CD4-positive, CD25-positive, alpha-beta regulatory T cell (primary cell): ENCODE measurements around the gene YPEL4. TPM values are rescaled to one million over a fixed set of nuclear protein-coding genes. Genes with fewer than 3 reads are reported as not detected.

Source experiments
- ATAC-seq, 2 donors: fragments of 150-1000 bp; cut with Tn5 transposase; one replicate each; pipeline ENCODE4 v1.10.0; 2021; ENCODE audit warnings: low read depth in 2 of 2, moderate number of reproducible peaks in 2 of 2, moderate library complexity in 1 of 2
- DNase-seq, 3 donors: peaks; one replicate each; pipeline versions ENCODE4 v3.0.0 to v3.0.0-alpha.2; 2012 to 2022; ENCODE audit warnings: mixed read lengths in 1 of 3
- H3K27ac ChIP-seq: one replicate; pipeline ENCODE4 v1.7.0; 2013; ENCODE audit warnings: mild to moderate bottlenecking, low read length; ENCODE audit not compliant: insufficient read depth, poor library complexity, severe bottlenecking
- H3K27me3 ChIP-seq: one replicate; pipeline ENCODE4 v1.7.0; 2013; ENCODE audit warnings: low read length; ENCODE audit not compliant: control insufficient read depth, insufficient read depth
- H3K36me3 ChIP-seq: one replicate; pipeline ENCODE4 v1.7.0; 2013; ENCODE audit warnings: mild to moderate bottlenecking, low read length, moderate library complexity; ENCODE audit not compliant: control insufficient read depth, insufficient read depth
- H3K4me1 ChIP-seq: 2 replicates; pipeline ENCODE4 v1.7.0; 2013; ENCODE audit warnings: mild to moderate bottlenecking, low read length; ENCODE audit not compliant: insufficient read depth, control insufficient read depth, poor library complexity, severe bottlenecking
- H3K4me3 ChIP-seq: one replicate; pipeline ENCODE4 v1.7.0; 2013; ENCODE audit warnings: low read depth, mild to moderate bottlenecking, low read length, moderate library complexity
- H3K9me3 ChIP-seq, 2 experiments: 1 replicate in 1 of 2; 2 replicates in 1 of 2; pipeline ENCODE4 v1.7.0; 2013; ENCODE audit warnings: low read length in 2 of 2, mild to moderate bottlenecking in 1 of 2, moderate library complexity in 1 of 2; ENCODE audit not compliant: control insufficient read depth in 2 of 2
- H3K27ac Mint-ChIP-seq, 3 donors: one replicate each; pipeline ENCODE4 v1.8.0; 2020 to 2022; ENCODE audit warnings: mild to moderate bottlenecking in 3 of 3, mixed read lengths in 3 of 3, moderate library complexity in 2 of 3
- H3K27me3 Mint-ChIP-seq: one replicate; pipeline ENCODE4 v1.8.0; 2022; ENCODE audit warnings: mild to moderate bottlenecking, mixed read lengths
- H3K36me3 Mint-ChIP-seq: one replicate; pipeline ENCODE4 v1.8.0; 2020; ENCODE audit warnings: mixed read lengths
- H3K4me1 Mint-ChIP-seq, 4 donors: one replicate each; pipeline ENCODE4 v1.8.0; 2020 to 2022; ENCODE audit warnings: mixed read lengths in 4 of 4, mild to moderate bottlenecking in 1 of 4
- H3K4me3 Mint-ChIP-seq, 4 donors: one replicate each; pipeline ENCODE4 v1.8.0; 2020 to 2022; ENCODE audit warnings: mild to moderate bottlenecking in 4 of 4, mixed read lengths in 4 of 4, moderate library complexity in 3 of 4
- H3K9me3 Mint-ChIP-seq, 7 donors: one replicate each; pipeline ENCODE4 v1.8.0; 2020 to 2022; ENCODE audit warnings: mixed read lengths in 7 of 7, mild to moderate bottlenecking in 3 of 7, moderate library complexity in 2 of 7
- polyA plus RNA-seq, 4 donors: library from polyadenylated mRNA; unstranded; fragments of 300-500 nt; fragmentation: Illumina TruSeq; gene quantifications; one replicate each; pipeline ENCODE4 v1.2.3, GENCODE V29; 2021
- total RNA-seq: library from RNA; stranded (reverse); gene quantifications from one replicate; pipeline ENCODE4 v1.2.3, GENCODE V29; 2022

YPEL4 gene
- total and polyA plus RNA-seq, 5 donors from 2014 or later = 0.13 to 0.99 (median 0.41) TPM; not detected in 2

GRCh38 chr11:57650739-57651090 lies 1.0 kb upstream of the YPEL4 start:
- peaks cover 24% of the 10 kb centered on the region for H3K4me1 ChIP-seq
- H3K9me3 ChIP-seq = no peaks in the 10 kb centered on the region
- H3K27me3 ChIP-seq = peaks cover 25% of the 10 kb centered on the region
- Mint-ChIP-seq H3K4me3 (peak overlapping the region in 1 of 4 donors; percentile 79), H3K4me1 (peaks cover 0 to 41% (median 17%) of the 10 kb centered on the region in 4 donors), H3K9me3 (peaks cover 0 to 4% (median 0%) of the 10 kb centered on the region in 7 donors), H3K27ac (peak overlapping the region in 2 of 3 donors; percentile 47 to 71), H3K36me3 (no peaks in the 10 kb centered on the region), H3K27me3 (peaks cover 46% of the 10 kb centered on the region)
- DNase-seq (no peak), ATAC-seq (no peak)
- H3K36me3 ChIP-seq = no peaks in the 10 kb centered on the region
- H3K27ac ChIP-seq = no peak overlapping the region
- no peak overlapping the region for H3K4me3 ChIP-seq

DNA sequence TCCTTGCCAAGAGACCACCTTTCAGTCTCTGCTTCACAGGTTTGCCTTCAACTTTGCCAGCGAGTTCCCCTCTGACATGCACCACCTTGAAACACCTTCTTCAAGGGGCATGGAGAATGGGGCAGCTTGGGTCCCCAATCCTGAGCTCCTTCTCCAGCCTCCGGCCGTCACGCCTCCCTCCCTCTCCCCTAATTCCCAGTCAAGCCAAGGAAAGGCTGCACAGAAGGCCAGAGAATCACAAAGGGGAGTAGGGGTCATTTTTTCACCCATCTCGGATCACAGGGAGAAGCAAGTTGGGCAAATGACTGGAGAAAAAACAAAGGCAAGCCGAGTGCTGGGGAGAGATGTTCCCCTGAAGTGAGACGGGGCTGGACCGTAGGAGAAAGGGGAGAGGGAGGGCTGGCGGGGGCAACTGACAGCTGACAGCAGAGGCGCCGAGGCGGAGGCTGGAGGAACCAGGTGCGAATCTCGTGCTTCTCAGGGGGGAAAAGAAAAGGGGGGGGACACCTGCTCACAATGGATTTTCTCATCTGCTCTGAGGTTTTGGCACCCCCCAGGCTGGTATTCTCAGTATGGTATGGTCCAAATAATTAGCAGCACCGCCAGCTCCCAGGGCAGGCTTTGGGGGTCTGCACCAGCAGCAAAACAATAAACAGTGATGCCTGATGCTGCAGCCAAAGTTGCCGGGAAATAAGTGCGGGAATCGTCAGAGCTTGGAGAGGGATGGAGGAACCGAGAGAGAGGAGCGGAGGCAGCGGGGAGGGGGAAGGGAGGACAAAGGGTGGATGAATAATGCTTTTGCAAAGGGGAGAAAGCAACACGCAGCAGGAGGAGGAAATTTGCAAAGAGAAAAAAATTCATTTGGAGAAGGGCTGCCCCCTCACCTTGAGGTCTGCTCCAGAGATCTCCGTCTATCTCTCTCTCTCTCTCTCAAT lies 644 bp downstream of the YPEL4 start:
- Histone ChIP-seq H3K36me3 (no peaks in the 10 kb centered on the region), H3K27me3 (peaks cover 33% of the 10 kb centered on the region), H3K27ac (peak overlapping the region; percentile 18), H3K9me3 (no peaks in the 10 kb centered on the region), H3K4me1 (peaks cover 24% of the 10 kb centered on the region), H3K4me3 (peak overlapping the region; percentile 71)
- Mint-ChIP-seq H3K27ac (peak overlapping the region; percentile 43 to 93 (median 91)), H3K4me3 (peak overlapping the region; percentile 56 to 87 (median 82)), H3K27me3 (peaks cover 62% of the 10 kb centered on the region), H3K36me3 (no peaks in the 10 kb centered on the region), H3K4me1 (peaks cover 0 to 41% (median 21%) of the 10 kb centered on the region in 4 donors), H3K9me3 (peaks cover 0 to 4% (median 0%) of the 10 kb centered on the region in 7 donors)
- ATAC-seq (no peak), DNase-seq (no peak)

- H3K27me3 ChIP-seq = peaks cover 33% of the 10 kb centered on the region
- no peak overlapping the region for H3K27ac ChIP-seq
- H3K27ac Mint-ChIP-seq = peak overlapping the region in 2 of 3 donors; percentile 46 to 91
- no peaks in the 10 kb centered on the region for H3K36me3 Mint-ChIP-seq
- no peak for DNase-seq
- no peak overlapping the region for H3K4me3 ChIP-seq
- peak overlapping the region; percentile 53 to 84 (median 71) for H3K4me3 Mint-ChIP-seq
- H3K9me3 Mint-ChIP-seq = peaks cover 0 to 4% (median 0%) of the 10 kb centered on the region in 7 donors
- no peaks in the 10 kb centered on the region for H3K36me3 ChIP-seq
- H3K4me1 Mint-ChIP-seq = peaks cover 0 to 40% (median 21%) of the 10 kb centered on the region in 4 donors
- ATAC-seq = no peak
- peaks cover 69% of the 10 kb centered on the region for H3K27me3 Mint-ChIP-seq
- H3K9me3 ChIP-seq = no peaks in the 10 kb centered on the region
- H3K4me1 ChIP-seq = peaks cover 24% of the 10 kb centered on the region
Measured at GRCh38 chr11:57647960-57648800, 1.5 kb downstream of the YPEL4 start.

- Histone ChIP-seq H3K36me3 (no peaks in the 10 kb centered on the region), H3K4me1 (peaks cover 24% of the 10 kb centered on the region), H3K9me3 (no peaks in the 10 kb centered on the region), H3K27me3 (peaks cover 33% of the 10 kb centered on the region), H3K4me3 (no peak overlapping the region), H3K27ac (no peak overlapping the region)
- Mint-ChIP-seq H3K27ac (no peak overlapping the region), H3K9me3 (peaks cover 0 to 4% (median 0%) of the 10 kb centered on the region in 7 donors), H3K4me1 (peaks cover 0 to 34% (median 21%) of the 10 kb centered on the region in 4 donors), H3K36me3 (no peaks in the 10 kb centered on the region), H3K27me3 (peaks cover 77% of the 10 kb centered on the region), H3K4me3 (no peak overlapping the region)
- DNase-seq (no peak), ATAC-seq (no peak)
Measured at GRCh38 chr11:57647372-57647771, 2.3 kb downstream of the YPEL4 start.

DNA sequence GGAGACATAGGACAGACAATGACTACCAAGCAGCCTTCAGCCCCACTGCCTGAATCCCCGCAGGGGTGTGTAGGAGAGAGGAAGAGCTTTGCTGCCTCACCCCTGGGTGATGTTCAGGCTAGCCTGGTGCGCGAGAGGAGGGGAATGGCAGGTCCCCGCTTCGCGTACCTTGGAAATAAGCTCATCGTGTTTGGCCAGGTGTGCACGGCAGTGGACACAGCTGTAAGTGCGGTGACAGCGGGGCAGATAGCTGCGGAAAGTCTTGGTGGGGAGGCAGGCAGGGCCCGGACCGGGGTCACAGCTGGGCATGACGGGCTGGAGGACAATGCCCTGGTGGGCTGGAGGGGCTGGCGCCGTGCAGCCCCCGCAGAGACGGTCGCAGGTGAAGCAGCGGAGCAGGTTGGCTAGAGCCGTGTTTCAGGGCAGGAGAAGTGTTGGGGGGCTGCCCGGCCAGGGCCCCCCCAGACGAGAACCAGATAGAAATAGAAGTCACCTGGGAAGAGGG lies 2.9 kb downstream of the YPEL4 start:
- H3K27ac Mint-ChIP-seq = no peak overlapping the region
- no peaks in the 10 kb centered on the region for H3K9me3 ChIP-seq
- H3K27me3 Mint-ChIP-seq = peaks cover 77% of the 10 kb centered on the region
- H3K27ac ChIP-seq = no peak overlapping the region
- no peak for ATAC-seq
- no peaks in the 10 kb centered on the region for H3K36me3 ChIP-seq
- peaks cover 24% of the 10 kb centered on the region for H3K4me1 ChIP-seq
- H3K9me3 Mint-ChIP-seq = peaks cover 0 to 4% (median 0%) of the 10 kb centered on the region in 7 donors
- no peak overlapping the region for H3K4me3 ChIP-seq
- DNase-seq = no peak
- H3K36me3 Mint-ChIP-seq = no peaks in the 10 kb centered on the region
- peaks cover 0 to 34% (median 21%) of the 10 kb centered on the region in 4 donors for H3K4me1 Mint-ChIP-seq
- H3K27me3 ChIP-seq = peaks cover 33% of the 10 kb centered on the region
- H3K4me3 Mint-ChIP-seq = peak overlapping the region in 2 of 4 donors; percentile 24 to 52

DNA sequence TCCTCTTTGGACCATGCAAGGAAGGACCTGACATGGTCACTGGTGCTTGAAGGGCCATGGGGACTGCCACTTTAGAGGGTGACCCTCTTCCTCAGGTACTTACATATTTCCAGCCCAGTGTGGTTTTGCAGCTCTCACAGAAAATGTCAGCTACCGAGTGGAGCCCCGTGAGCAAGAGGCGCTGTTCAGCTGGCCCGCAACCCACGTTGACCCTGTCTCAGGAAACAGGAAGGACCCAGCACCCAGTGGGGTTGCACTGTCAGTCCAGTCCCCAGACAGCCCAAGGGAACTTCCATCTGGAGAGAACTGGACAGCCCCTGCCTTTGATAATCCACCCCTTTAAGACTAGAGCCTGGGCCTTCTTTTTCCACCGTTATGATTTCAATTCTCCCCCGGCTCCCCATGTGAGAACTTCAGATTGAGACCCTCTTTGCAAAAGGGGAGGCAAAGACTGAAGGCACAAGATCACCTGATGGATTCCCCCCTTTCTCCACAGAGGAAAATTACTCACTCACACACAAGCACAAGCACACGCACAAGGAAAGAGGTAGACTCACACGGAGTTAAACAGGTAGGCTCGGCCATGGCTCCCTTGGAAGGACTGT lies 3.4 kb downstream of the YPEL4 start:
- H3K9me3 Mint-ChIP-seq = peaks cover 0 to 4% (median 0%) of the 10 kb centered on the region in 7 donors
- H3K36me3 ChIP-seq = no peaks in the 10 kb centered on the region
- peak overlapping the region in 1 of 3 donors; percentile 46 for H3K27ac Mint-ChIP-seq
- ATAC-seq (no peak), DNase-seq (no peak)
- peak overlapping the region in 2 of 4 donors; percentile 24 to 52 for H3K4me3 Mint-ChIP-seq
- no peak overlapping the region for H3K4me3 ChIP-seq
- H3K27ac ChIP-seq = no peak overlapping the region
- H3K9me3 ChIP-seq = no peaks in the 10 kb centered on the region
- peaks cover 33% of the 10 kb centered on the region for H3K27me3 ChIP-seq
- H3K36me3 Mint-ChIP-seq = no peaks in the 10 kb centered on the region
- H3K27me3 Mint-ChIP-seq = peaks cover 81% of the 10 kb centered on the region
- H3K4me1 Mint-ChIP-seq = peaks cover 0 to 35% (median 21%) of the 10 kb centered on the region in 4 donors
- H3K4me1 ChIP-seq = peaks cover 24% of the 10 kb centered on the region

GRCh38 chr11:57645689-57646085 lies 4.0 kb downstream of the YPEL4 start:
- H3K27me3 ChIP-seq = peaks cover 33% of the 10 kb centered on the region
- DNase-seq (no peak), ATAC-seq (no peak)
- Mint-ChIP-seq H3K36me3 (no peaks in the 10 kb centered on the region), H3K9me3 (peaks cover 0 to 4% (median 0%) of the 10 kb centered on the region in 7 donors), H3K4me3 (peak overlapping the region in 1 of 4 donors; percentile 24), H3K27me3 (peaks cover 84% of the 10 kb centered on the region), H3K27ac (no peak overlapping the region), H3K4me1 (peaks cover 0 to 41% (median 20%) of the 10 kb centered on the region in 4 donors)
- peaks cover 24% of the 10 kb centered on the region for H3K4me1 ChIP-seq
- no peak overlapping the region for H3K4me3 ChIP-seq
- H3K9me3 ChIP-seq = no peaks in the 10 kb centered on the region
- H3K27ac ChIP-seq = no peak overlapping the region
- no peaks in the 10 kb centered on the region for H3K36me3 ChIP-seq
